CD4-positive, alpha-beta T cell treated with Interleukin-4 for 4 hours (primary cell): ENCODE measurements around the gene MRGPRX3.

Experiments used
- DNase-seq: peaks from one replicate; pipeline ENCODE4 v3.0.0-alpha.2; 2020

Gene MRGPRX3

DNA sequence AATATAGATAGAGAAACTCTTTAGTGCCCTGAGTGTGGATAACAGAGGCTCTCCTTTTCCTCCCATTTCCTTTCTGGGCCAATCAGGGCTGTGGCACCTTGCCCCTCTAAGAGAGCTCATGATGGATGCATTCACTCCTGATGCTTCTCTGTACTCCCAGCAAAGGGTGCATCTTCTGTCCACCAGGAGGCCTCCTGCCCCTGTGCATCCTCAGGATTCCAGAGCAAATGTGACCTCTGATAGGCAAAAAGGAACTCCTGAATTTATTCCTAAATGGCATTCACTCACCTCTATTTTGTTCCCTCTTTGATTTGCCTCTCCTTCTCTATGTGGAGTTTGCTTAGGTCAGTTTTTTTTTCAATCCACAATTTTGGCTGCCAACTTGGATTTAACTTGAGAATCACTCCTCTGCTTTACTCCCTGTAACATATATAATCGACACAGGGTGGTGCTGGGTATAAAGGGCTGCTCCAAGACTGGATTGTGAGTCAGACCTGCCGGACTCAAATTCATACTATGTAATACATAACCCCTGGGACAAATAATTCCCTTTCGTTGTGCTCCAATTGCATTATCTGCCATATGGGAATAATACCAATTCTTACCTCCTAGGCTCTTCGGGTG is 39.1 kb downstream of the MRGPRX3 start:
- no peak for DNase-seq

DNA sequence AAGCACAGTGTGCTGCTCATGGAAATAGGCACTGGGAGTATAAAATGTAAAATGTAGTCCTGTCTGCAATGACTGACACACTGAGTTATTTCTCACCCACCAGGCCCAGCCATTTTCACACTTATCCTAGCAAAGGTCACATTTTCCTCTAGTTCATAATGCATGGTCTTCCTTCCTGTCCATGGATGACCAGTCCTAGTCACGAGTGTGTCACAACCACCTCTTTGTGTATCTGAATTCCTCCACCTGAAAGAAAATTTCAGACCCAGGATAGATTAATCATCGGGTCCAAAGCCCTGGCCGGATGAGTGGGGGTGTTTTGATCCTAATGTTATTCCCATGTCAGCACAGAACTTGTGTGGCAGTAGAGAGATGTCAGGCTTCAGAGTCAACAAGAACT is 40.3 kb downstream of the MRGPRX3 start, which contains the start of gene MRGPRX4:
TSS of gene MRGPRX4 (plus strand) at position 172 of the 400 bp plus-strand sequence. CDS start 420 bp downstream, outside the sequence.
- no peak for DNase-seq

DNA sequence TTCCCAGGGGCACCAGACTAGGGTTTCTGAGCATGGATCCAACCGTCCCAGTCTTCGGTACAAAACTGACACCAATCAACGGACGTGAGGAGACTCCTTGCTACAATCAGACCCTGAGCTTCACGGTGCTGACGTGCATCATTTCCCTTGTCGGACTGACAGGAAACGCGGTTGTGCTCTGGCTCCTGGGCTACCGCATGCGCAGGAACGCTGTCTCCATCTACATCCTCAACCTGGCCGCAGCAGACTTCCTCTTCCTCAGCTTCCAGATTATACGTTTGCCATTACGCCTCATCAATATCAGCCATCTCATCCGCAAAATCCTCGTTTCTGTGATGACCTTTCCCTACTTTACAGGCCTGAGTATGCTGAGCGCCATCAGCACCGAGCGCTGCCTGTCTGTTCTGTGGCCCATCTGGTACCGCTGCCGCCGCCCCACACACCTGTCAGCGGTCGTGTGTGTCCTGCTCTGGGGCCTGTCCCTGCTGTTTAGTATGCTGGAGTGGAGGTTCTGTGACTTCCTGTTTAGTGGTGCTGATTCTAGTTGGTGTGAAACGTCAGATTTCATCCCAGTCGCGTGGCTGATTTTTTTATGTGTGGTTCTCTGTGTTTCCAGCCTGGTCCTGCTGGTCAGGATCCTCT is 41.0 kb downstream of the MRGPRX3 start:
- no peak for DNase-seq
